Endodermal cell (in vitro differentiated cells): ENCODE data around the gene TAL2. TPM values are rescaled to one million over a fixed set of nuclear protein-coding genes. Genes with fewer than 3 reads are reported as not detected.

Source experiments
- DNase-seq: peaks from one replicate; pipeline ENCODE4 v3.0.0-alpha.2; 2017
- H3K27ac ChIP-seq: 2 replicates; pipeline ENCODE4 v1.5.1; 2013; ENCODE audit warnings: mild to moderate bottlenecking, low read depth, low read length, moderate library complexity
- H3K27me3 ChIP-seq: 2 replicates; pipeline ENCODE4 v1.6.1; 2013; ENCODE audit warnings: mild to moderate bottlenecking, low read length, moderate library complexity; ENCODE audit not compliant: insufficient read depth, control insufficient read depth, poor library complexity, severe bottlenecking
- H3K36me3 ChIP-seq: 2 replicates; pipeline ENCODE4 v1.7.0; 2013; ENCODE audit warnings: mild to moderate bottlenecking, low read length, moderate library complexity; ENCODE audit not compliant: control insufficient read depth, insufficient read depth
- H3K4me1 ChIP-seq: one replicate; pipeline ENCODE4 v1.7.0; 2013; ENCODE audit warnings: low read length; ENCODE audit not compliant: control insufficient read depth, insufficient read depth
- H3K4me3 ChIP-seq: 2 replicates; pipeline ENCODE4 v1.5.1; 2013; ENCODE audit warnings: mild to moderate bottlenecking, low read length, moderate library complexity
- H3K9ac ChIP-seq: 2 replicates; pipeline ENCODE4 v1.6.1; 2013; ENCODE audit warnings: mild to moderate bottlenecking, low read length, moderate library complexity; ENCODE audit not compliant: poor library complexity, severe bottlenecking; ENCODE audit errors: extremely low read depth
- H3K9me3 ChIP-seq: 2 replicates; pipeline ENCODE4 v1.6.1; 2013; ENCODE audit warnings: mild to moderate bottlenecking, low read length, moderate library complexity; ENCODE audit not compliant: control insufficient read depth
- H3K27ac Mint-ChIP-seq: 2 replicates; pipeline ENCODE4 v1.8.0; 2020; ENCODE audit warnings: mixed read lengths
- H3K27me3 Mint-ChIP-seq: 2 replicates; pipeline ENCODE4 v1.8.0; 2021; ENCODE audit warnings: mild to moderate bottlenecking, mixed read lengths; ENCODE audit not compliant: insufficient read depth
- H3K36me3 Mint-ChIP-seq: 2 replicates; pipeline ENCODE4 v1.8.0; 2020; ENCODE audit warnings: low read depth, mixed read lengths
- H3K4me1 Mint-ChIP-seq: 2 replicates; pipeline ENCODE4 v1.8.0; 2020; ENCODE audit warnings: mixed read lengths
- H3K4me3 Mint-ChIP-seq: 2 replicates; pipeline ENCODE4 v1.8.0; 2020; ENCODE audit warnings: mild to moderate bottlenecking, moderate library complexity, mixed read lengths
- H3K9me3 Mint-ChIP-seq: 2 replicates; pipeline ENCODE4 v1.8.0; 2020; ENCODE audit warnings: mild to moderate bottlenecking, mixed read lengths
- CTCF ChIP-seq: fragments of 200-600 bp; sonication (generic); conservative IDR thresholded peaks from 2 replicates; pipeline ENCODE4 v1.5.0; 2021; ENCODE audit warnings: antibody characterized with exemption, mild to moderate bottlenecking
- WGBS, 2 experiments: methylation state at CpG; one replicate each; pipeline versions ENCODE4 v1.1.5 to v1.1.7; 2013; ENCODE audit warnings: missing lambda C conversion rate in 2 of 2, mixed read lengths in 1 of 2; ENCODE audit not compliant: insufficient coverage in 1 of 2, insufficient read length in 1 of 2; 5-methylcytosine and 5-hydroxymethylcytosine counted together
- total RNA-seq, 2 donors: library from RNA; stranded (reverse); fragmentation: NEBNext Ultra II Directional in 1 of 2; extraction: Animal tissue kit (Norgen Biotek cat#: 25700) in 1 of 2; gene quantifications; 2 replicates in 1 of 2; 3 replicates in 1 of 2; pipeline ENCODE4 v1.2.1, GENCODE V29; 2021

TAL2 gene
- total RNA-seq, 2 donors from 2014 or later, result 4.1 to 7.0 TPM

DNA sequence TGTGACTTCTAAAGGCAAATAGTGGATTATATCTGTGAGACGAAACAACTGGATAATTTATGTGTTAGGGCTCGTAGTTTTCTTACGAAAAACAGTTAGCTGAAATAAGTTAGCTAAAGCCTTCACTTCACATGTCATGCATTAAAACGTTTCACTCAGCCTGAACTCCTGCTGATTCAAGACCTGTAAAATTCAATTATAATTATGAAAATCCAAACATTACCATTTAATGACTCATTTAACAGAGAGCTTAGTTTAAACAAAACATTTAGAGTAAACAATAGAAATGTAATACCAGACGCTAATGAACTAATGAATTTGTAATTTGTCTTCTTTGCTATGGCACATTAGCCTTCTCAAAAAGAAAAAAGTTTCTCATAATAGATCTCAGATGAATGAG is 1.7 kb downstream of the TAL2 start:
- Histone ChIP-seq H3K27ac (no peak overlapping the region), H3K4me3 (no peak overlapping the region), H3K9ac (no peak overlapping the region), H3K4me1 (no peaks in the 10 kb centered on the region), H3K27me3 (peaks cover 47% of the 10 kb centered on the region), H3K36me3 (no peaks in the 10 kb centered on the region), H3K9me3 (no peaks in the 10 kb centered on the region)
- peaks cover 30% of the 10 kb centered on the region for H3K4me1 Mint-ChIP-seq
- H3K27ac Mint-ChIP-seq, result no peak overlapping the region
- peaks cover 84% of the 10 kb centered on the region for H3K27me3 Mint-ChIP-seq
- H3K9me3 Mint-ChIP-seq, result no peaks in the 10 kb centered on the region
- DNase-seq, result no peak
- WGBS, 2 experiments, result 90 to 92% methylated on average over 4 to 5 of the region's 5 CpGs
- no peak overlapping the region for H3K4me3 Mint-ChIP-seq
- TF ChIP-seq CTCF, result no peak
- H3K36me3 Mint-ChIP-seq, result no peaks in the 10 kb centered on the region

GRCh38 chr9:105667867-105668266 is 5.6 kb downstream of the TAL2 start:
- H3K9me3 Mint-ChIP-seq, result no peaks in the 10 kb centered on the region
- Histone ChIP-seq H3K27me3 (peaks cover 51% of the 10 kb centered on the region), H3K4me1 (no peaks in the 10 kb centered on the region), H3K9ac (no peak overlapping the region), H3K36me3 (no peaks in the 10 kb centered on the region), H3K9me3 (no peaks in the 10 kb centered on the region), H3K27ac (no peak overlapping the region), H3K4me3 (no peak overlapping the region)
- H3K4me3 Mint-ChIP-seq, result no peak overlapping the region
- TF ChIP-seq CTCF, result no peak
- WGBS, 2 experiments, result 79 to 83% methylated on average over 4 of the region's 4 CpGs
- H3K36me3 Mint-ChIP-seq, result no peaks in the 10 kb centered on the region
- DNase-seq, result no peak
- H3K4me1 Mint-ChIP-seq, result peaks cover 10% of the 10 kb centered on the region
- peaks cover 73% of the 10 kb centered on the region for H3K27me3 Mint-ChIP-seq
- H3K27ac Mint-ChIP-seq, result no peak overlapping the region

DNA sequence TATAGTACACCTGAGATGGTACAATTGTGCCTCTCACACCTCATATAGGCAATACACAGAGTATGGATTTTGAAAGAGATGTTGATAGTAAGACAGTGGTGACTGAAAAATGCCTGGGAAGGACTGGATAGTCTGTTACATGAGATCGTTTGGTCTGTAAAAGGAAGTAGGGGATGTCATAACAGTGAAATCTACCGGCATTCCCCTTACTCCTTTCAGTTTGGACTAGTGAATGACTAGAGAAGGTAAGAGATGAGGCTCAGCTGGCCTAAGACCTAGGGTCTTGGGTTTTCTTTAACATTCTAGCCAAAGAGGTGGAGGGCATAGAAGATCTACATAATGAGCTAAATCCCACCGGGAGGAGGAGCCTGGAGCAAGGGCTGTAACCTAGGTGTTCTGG is 8.1 kb downstream of the TAL2 start:
- WGBS, 2 experiments, result 88 to 93% methylated on average over 2 to 3 of the region's 3 CpGs
- no peak for DNase-seq
- H3K4me3 Mint-ChIP-seq, result no peak overlapping the region

More for the DNA sequence above, 8.1 kb downstream of the TAL2 start:
- H3K4me1 Mint-ChIP-seq, result peaks cover 10% of the 10 kb centered on the region
- no peak overlapping the region for H3K9ac ChIP-seq
- no peaks in the 10 kb centered on the region for H3K9me3 Mint-ChIP-seq
- H3K27me3 Mint-ChIP-seq, result peaks cover 59% of the 10 kb centered on the region
- H3K36me3 ChIP-seq, result no peaks in the 10 kb centered on the region
- H3K4me3 ChIP-seq, result no peak overlapping the region
- H3K27ac Mint-ChIP-seq, result no peak overlapping the region
- peaks cover 2% of the 10 kb centered on the region for H3K4me1 ChIP-seq
- no peak for TF ChIP-seq CTCF
- peaks cover 40% of the 10 kb centered on the region for H3K27me3 ChIP-seq
- H3K27ac ChIP-seq, result no peak overlapping the region
- no peaks in the 10 kb centered on the region for H3K36me3 Mint-ChIP-seq
- no peaks in the 10 kb centered on the region for H3K9me3 ChIP-seq
